ENCODE measurements around the gene C16orf86. TPM values are rescaled to one million over a fixed set of nuclear protein-coding genes. Genes with fewer than 3 reads are reported as not detected.

C16orf86 gene, protein sequence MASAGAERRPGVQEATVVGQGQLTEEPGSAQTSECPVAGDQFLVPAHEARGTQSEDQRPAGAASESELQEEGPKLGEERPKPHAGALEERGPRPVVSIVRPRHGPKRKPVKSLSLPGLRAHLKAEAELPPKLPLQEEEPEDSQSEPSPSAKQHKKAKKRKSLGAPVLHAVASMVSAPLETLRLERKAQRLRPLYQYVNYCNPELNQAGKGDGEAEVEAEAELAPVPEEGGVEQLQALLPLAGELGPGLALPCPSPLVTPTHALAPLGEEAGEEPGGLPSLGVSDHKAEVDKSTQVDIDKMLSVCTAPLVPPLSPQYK
- total RNA-seq: 3.9 and 4.8 TPM in 2 replicates

GRCh38 chr16:67666559-67667452 lies at the start of gene C16orf86, which contains the start of gene ENKD1:
Gene C16orf86, plus strand, starts transcription at chr16:67666814. Its CDS starts 157 bp downstream, at chr16:67666971.
Gene ENKD1, minus strand, starts transcription at chr16:67666750. Its CDS starts 308 bp downstream, at chr16:67666442.

DNA sequence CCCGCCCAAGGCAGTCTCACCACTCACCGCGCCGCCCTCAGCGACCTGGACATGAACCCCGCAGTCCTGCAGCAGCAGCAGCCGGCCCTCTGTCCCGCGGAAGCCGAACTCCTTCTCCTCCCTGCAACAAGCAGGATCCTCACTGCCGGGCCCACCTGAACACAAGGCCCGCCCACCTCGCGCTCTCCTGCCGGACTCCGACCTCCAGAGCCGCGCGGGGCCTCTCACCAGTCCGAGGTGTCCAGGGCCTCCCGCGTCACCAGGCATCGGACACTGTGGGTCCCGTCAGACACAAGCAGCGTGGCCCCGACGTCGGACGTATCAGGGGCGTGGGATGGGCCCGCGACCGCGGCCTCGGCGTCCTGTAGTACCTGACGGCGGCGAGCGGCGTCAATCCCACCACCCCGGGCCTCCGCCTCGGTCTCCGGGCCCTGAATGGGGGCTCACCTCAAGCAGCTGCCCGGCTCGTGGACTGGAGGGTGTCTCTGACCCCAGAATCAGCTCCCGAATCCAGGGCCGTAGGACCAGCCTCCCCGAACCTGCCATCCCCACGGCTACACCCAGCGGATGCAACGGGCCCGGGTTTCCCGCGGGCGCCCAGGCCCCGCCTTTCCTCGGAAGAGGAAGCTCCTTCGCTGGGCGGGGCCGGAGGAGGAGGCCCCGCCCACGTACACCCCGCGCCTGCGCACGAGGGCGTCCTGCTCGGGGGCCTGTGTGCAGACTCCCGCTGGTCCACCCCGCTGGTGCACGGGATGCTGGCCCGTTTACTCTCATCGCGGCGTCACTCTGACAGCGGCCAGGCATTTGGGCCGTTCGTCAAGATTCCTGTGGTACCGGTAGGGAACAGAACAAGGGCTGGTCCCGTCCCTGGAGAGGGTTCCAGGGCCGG lies 6.7 kb upstream of the C16orf86 start, which contains the start of gene ACD:
TSS of gene ACD (minus strand) at position 586 of the 889 bp plus-strand sequence. CDS start at position 546, 40 bp downstream.

DNA sequence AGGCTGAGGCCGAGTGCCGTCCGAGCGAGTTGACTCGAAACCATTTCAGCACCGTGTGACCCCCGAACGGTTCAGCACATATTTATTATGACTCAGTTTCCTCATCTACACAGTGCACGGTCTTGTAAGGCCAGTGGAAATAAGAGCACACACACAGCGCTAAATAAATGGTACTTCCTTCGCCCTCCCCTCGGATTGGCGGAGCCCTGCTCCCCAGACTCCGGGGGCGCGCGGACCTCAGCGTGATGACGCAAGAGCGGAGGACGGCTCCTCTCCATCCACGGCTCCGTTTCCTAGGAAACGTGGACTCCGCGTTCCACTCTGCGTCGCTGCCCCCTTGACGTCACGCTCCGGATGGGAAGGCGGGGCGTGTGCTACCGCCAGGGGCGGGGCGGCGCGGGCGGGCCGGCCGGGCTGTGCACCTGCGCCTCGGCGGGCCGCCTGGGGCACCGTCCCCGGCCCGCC lies 6.0 kb upstream of the C16orf86 start, which contains the start of gene PARD6A:
TSS of gene PARD6A (plus strand) at position 397 of the 465 bp plus-strand sequence. CDS start 79 bp downstream, outside the sequence.

Other genes starting within 250 kb of the C16orf86 start
- gene HSD11B2, start 235.7 kb upstream of the C16orf86 start, total RNA-seq: not detected in 2 replicates
- 103 and 115 TPM in 2 replicates for gene ATP6V0D1, start 185.7 kb upstream of the C16orf86 start, total RNA-seq
- gene AGRP, start 183.3 kb upstream of the C16orf86 start, total RNA-seq: not detected in 2 replicates
- 39.9 and 64.8 TPM in 2 replicates for gene RIPOR1, start 138.0 kb upstream of the C16orf86 start, total RNA-seq
- 18.7 and 20.1 TPM in 2 replicates for gene CTCF, start 104.3 kb upstream of the C16orf86 start, total RNA-seq
- gene CARMIL2, start 21.7 kb upstream of the C16orf86 start, total RNA-seq: 0.19 and 0.26 TPM in 2 replicates
- gene ACD, start 6.6 kb upstream of the C16orf86 start, total RNA-seq: 9.6 and 13.7 TPM in 2 replicates
- 2.5 and 3.4 TPM in 2 replicates for gene PARD6A, start 5.9 kb upstream of the C16orf86 start, total RNA-seq
- gene ENKD1, start 64 bp upstream of the C16orf86 start, total RNA-seq: 17.7 and 19.7 TPM in 2 replicates
- gene GFOD2, start 52.5 kb downstream of the C16orf86 start, total RNA-seq: 13.8 and 15.2 TPM in 2 replicates
- gene RANBP10, start 139.7 kb downstream of the C16orf86 start, total RNA-seq: 3.6 and 4.7 TPM in 2 replicates
- gene TSNAXIP1, start 140.1 kb downstream of the C16orf86 start, total RNA-seq: 0.99 and 1.1 TPM in 2 replicates
- gene THAP11, start 175.5 kb downstream of the C16orf86 start, total RNA-seq: 27.5 and 28.2 TPM in 2 replicates
- 119 and 132 TPM in 2 replicates for gene NUTF2, start 180.1 kb downstream of the C16orf86 start, total RNA-seq
- 20.6 and 27.5 TPM in 2 replicates for gene CENPT, start 180.9 kb downstream of the C16orf86 start, total RNA-seq
- gene EDC4, start 206.2 kb downstream of the C16orf86 start, total RNA-seq: 55.0 and 55.4 TPM in 2 replicates
- gene NRN1L, start 218.1 kb downstream of the C16orf86 start, total RNA-seq: not detected in 2 replicates
- gene PSKH1, start 226.4 kb downstream of the C16orf86 start, total RNA-seq: 14.0 and 16.2 TPM in 2 replicates

All from aortic smooth muscle cell (primary cell).